IMR-90 (cell line): Measurements from ENCODE around the gene RECK. TPM values are rescaled to one million over a fixed set of nuclear protein-coding genes. Genes with fewer than 3 reads are reported as not detected.
A peak's percentile ranks its signal among the peaks of the same experiment; 100 is the strongest.

Experiments used
- ATAC-seq: fragments of 200-7000 bp; cut with Tn5 transposase; 2 replicates; pipeline ENCODE4 v1.9.1; 2020; ENCODE audit warnings: low read depth, mild to moderate bottlenecking, moderate library complexity
- BruUV-seq: library from RNA; stranded (reverse); fragments of 400-500 nt; replicated peaks from 2 replicates; lab custom pipeline; 2021; lab: Mats Ljungman, UMichigan
- CTCF ChIA-PET: fragments of 300-600 bp; formaldehyde crosslinking; extraction: SDS; loops from one replicate; lab custom pipeline; 2021; ENCODE audit warnings: antibody characterized with exemption; lab: Yijun Ruan, JAX
- POLR2A ChIA-PET: fragments of 300-600 bp; sonication (Branson Sonifier 250); formaldehyde crosslinking; loops from one replicate; lab custom pipeline; 2022; ENCODE audit warnings: antibody characterized with exemption; ENCODE audit not compliant: unreplicated experiment; lab: Charles Lee
- DNase-seq: peaks from one replicate; pipeline ENCODE4 v3.0.0; 2013
- H2AFZ ChIP-seq: replicated peaks from 2 replicates; pipeline ENCODE3; 2013; ENCODE audit warnings: low read length, mild to moderate bottlenecking; ENCODE audit not compliant: poor library complexity
- H2AK5ac ChIP-seq: 2 replicates; pipeline ENCODE4 v1.6.1; 2013; ENCODE audit warnings: low read depth, low read length, inconsistent platforms
- H2AK9ac ChIP-seq: replicated peaks from 2 replicates; pipeline ENCODE3; 2013; ENCODE audit warnings: mild to moderate bottlenecking, low read depth, low read length, moderate library complexity; ENCODE audit not compliant: poor library complexity
- H2BK120ac ChIP-seq: 2 replicates; pipeline ENCODE4 v1.6.1; 2013; ENCODE audit warnings: low read depth, low read length, inconsistent platforms
- H2BK15ac ChIP-seq: 3 replicates; pipeline ENCODE4 v1.6.1; 2013; ENCODE audit warnings: low read depth, low read length, inconsistent platforms
- H2BK20ac ChIP-seq: 2 replicates; pipeline ENCODE4 v1.6.1; 2013; ENCODE audit warnings: low read depth, mild to moderate bottlenecking, inconsistent platforms, low read length, moderate library complexity
- H2BK5ac ChIP-seq: 2 replicates; pipeline ENCODE4 v1.6.1; 2013; ENCODE audit warnings: mild to moderate bottlenecking, low read depth, low read length, inconsistent platforms; ENCODE audit not compliant: poor library complexity, severe bottlenecking
- H3K14ac ChIP-seq: replicated peaks from 2 replicates; pipeline ENCODE4 v1.6.1; 2013; ENCODE audit warnings: low read depth, low read length, inconsistent platforms
- H3K18ac ChIP-seq: 2 replicates; pipeline ENCODE4 v1.6.1; 2013; ENCODE audit warnings: low read depth, low read length, control low read depth
- H3K23ac ChIP-seq: 2 replicates; pipeline ENCODE4 v1.6.1; 2013; ENCODE audit warnings: low read depth, low read length, inconsistent platforms
- H3K27ac ChIP-seq: 2 replicates; pipeline ENCODE4 v1.5.1; 2013; ENCODE audit warnings: mild to moderate bottlenecking, control low read depth, low read length; ENCODE audit not compliant: insufficient read depth
- H3K27me3 ChIP-seq: 2 replicates; pipeline ENCODE4 v1.6.1; 2013; ENCODE audit warnings: low read length; ENCODE audit not compliant: control insufficient read depth, insufficient read depth
- H3K36me3 ChIP-seq: 2 replicates; pipeline ENCODE4 v1.6.1; 2013; ENCODE audit warnings: low read length, mixed read lengths; ENCODE audit not compliant: control insufficient read depth, insufficient read depth
- H3K4ac ChIP-seq: 2 replicates; pipeline ENCODE4 v1.6.1; 2013; ENCODE audit warnings: low read depth, low read length, inconsistent platforms
- H3K4me1 ChIP-seq: 2 replicates; pipeline ENCODE4 v1.6.1; 2013; ENCODE audit warnings: low read length, mixed read lengths; ENCODE audit not compliant: control insufficient read depth, insufficient read depth
- H3K4me2 ChIP-seq: 2 replicates; pipeline ENCODE4 v1.6.1; 2013; ENCODE audit warnings: low read depth, mild to moderate bottlenecking, control low read depth, low read length, moderate library complexity
- H3K4me3 ChIP-seq: 2 replicates; pipeline ENCODE4 v1.5.1; 2013; ENCODE audit warnings: low read depth, mild to moderate bottlenecking, control low read depth, low read length, moderate library complexity; ENCODE audit not compliant: insufficient read depth
- H3K56ac ChIP-seq: 2 replicates; pipeline ENCODE4 v1.6.1; 2013; ENCODE audit warnings: low read length, inconsistent platforms; ENCODE audit not compliant: insufficient read depth; ENCODE audit errors: extremely low read depth
- H3K79me1 ChIP-seq, 2 experiments: 2 replicates each; pipeline ENCODE4 v1.6.1; 2013; ENCODE audit warnings: low read length in 2 of 2, inconsistent platforms in 1 of 2, low read depth in 1 of 2
- H3K9ac ChIP-seq: 2 replicates; pipeline ENCODE4 v1.6.1; 2013; ENCODE audit warnings: low read depth, low read length, control low read depth
- H3K9me1 ChIP-seq: 2 replicates; pipeline ENCODE4 v1.6.1; 2013; ENCODE audit warnings: low read length, inconsistent platforms; ENCODE audit not compliant: insufficient read depth
- H3K9me3 ChIP-seq: 2 replicates; pipeline ENCODE4 v1.6.1; 2013; ENCODE audit warnings: low read length; ENCODE audit not compliant: control insufficient read depth, insufficient read depth
- H4K20me1 ChIP-seq: 2 replicates; pipeline ENCODE4 v1.6.1; 2013; ENCODE audit warnings: low read length, inconsistent platforms; ENCODE audit not compliant: insufficient read depth
- H4K5ac ChIP-seq: 2 replicates; pipeline ENCODE4 v1.6.1; 2013; ENCODE audit warnings: mild to moderate bottlenecking, low read depth, low read length, control low read depth
- H4K8ac ChIP-seq, 2 experiments: 2 replicates each; pipeline ENCODE4 v1.6.1; 2013; ENCODE audit warnings: low read depth in 2 of 2, low read length in 2 of 2, control low read depth in 1 of 2, inconsistent platforms in 1 of 2
- H4K91ac ChIP-seq: 2 replicates; pipeline ENCODE4 v1.6.1; 2013; ENCODE audit warnings: low read depth, low read length, inconsistent platforms; ENCODE audit not compliant: insufficient read depth
- CHD1 ChIP-seq: IDR thresholded peaks from 2 replicates; pipeline ENCODE4 v1.6.1; 2012; ENCODE audit warnings: low read depth, low read length, improper control_type of control experiment
- ELK1 ChIP-seq: fragments of 150-350 bp; IDR thresholded peaks from 2 replicates; pipeline ENCODE4 v1.6.1; 2016; ENCODE audit warnings: low read depth, mild to moderate bottlenecking, low read length, moderate library complexity, borderline replicate concordance
- MAZ ChIP-seq: IDR thresholded peaks from 2 replicates; pipeline ENCODE4 v1.6.1; 2012; ENCODE audit warnings: low read depth, mild to moderate bottlenecking, low read length, improper control_type of control experiment, moderate library complexity, borderline replicate concordance
- RAD21 ChIP-seq: IDR thresholded peaks from 2 replicates; pipeline ENCODE4 v1.6.1; 2012; ENCODE audit warnings: low read length, improper control_type of control experiment
- WGBS, 2 experiments: methylation state at CpG; one replicate each; pipeline versions ENCODE4 v1.1.5 to v1.1.7; 2013; ENCODE audit warnings: missing lambda C conversion rate in 2 of 2; ENCODE audit not compliant: insufficient read length in 1 of 2; ENCODE audit errors: extremely low coverage in 2 of 2; 5-methylcytosine and 5-hydroxymethylcytosine counted together
- dilution Hi-C: fragments of 300-500 bp; cut with HindIII; formaldehyde crosslinking; loops from one replicate; pipeline ENCODE4 v1.14.3; 2018; ENCODE audit warnings: low sequenced_read_pairs; ENCODE audit not compliant: unreplicated experiment
- in situ Hi-C: fragments of 300-500 bp; cut with MboI; formaldehyde crosslinking; loops from 3 replicates; pipeline ENCODE4 v1.14.3; 2019; ENCODE audit warnings: low sequenced_read_pairs, inconsistent platforms, mixed read lengths
- intact Hi-C: fragments of 100-400 bp; cut with micrococcal nuclease; formaldehyde crosslinking; loops from 2 replicates; pipeline ENCODE4 v1.10.0; 2022
- polyA plus RNA-seq, 3 experiments: library from polyadenylated mRNA; depleted of rRNA; stranded (reverse); fragments of >200 nt; gene quantifications; 2 replicates each; pipeline ENCODE4 v1.2.3, GENCODE V29; 2012; ENCODE audit warnings: low replicate concordance in 1 of 3
- total RNA-seq: library from RNA; depleted of rRNA; stranded (reverse); fragments of >200 nt; gene quantifications from 2 replicates; pipeline ENCODE4 v1.2.3, GENCODE V29; 2012

RECK gene
- total and polyA plus RNA-seq, 2 of the 4 experiments (the other 2 are of a cell fraction) = 23.5 to 44.0 TPM

DNA sequence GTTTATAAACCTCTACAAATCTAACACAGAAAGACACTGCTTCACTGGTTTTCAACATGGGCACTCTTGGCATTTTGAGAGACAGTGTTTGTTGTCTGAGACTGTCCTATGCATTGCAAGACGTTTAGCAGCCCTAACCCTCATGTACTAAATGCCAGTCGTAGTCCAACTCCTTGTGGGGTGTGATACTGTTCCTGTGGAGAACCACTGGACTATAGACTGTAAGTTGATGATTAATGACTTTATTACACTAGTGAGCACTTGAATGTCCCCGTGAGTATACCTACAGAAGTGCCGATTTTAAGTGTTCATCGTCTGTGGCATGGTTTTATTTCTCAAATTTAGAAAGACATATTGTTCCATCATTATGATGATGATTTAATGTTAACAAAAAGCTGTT lies 46.2 kb downstream of the RECK start:
- H3K4ac ChIP-seq = no peak overlapping the region
- peaks cover 33 to 43% of the 10 kb centered on the region in 2 experiments for H3K79me1 ChIP-seq
- H4K8ac ChIP-seq = peak overlapping the region in 1 of 2 experiments; percentile 30; a peak in 1 of 4 replicates
- dilution Hi-C loops = no loop called here
- H3K4me3 ChIP-seq = no peak overlapping the region
- intact Hi-C loops = no loop called here
- H3K18ac ChIP-seq = no peak overlapping the region
- peaks cover 11% of the 10 kb centered on the region for H3K9me1 ChIP-seq
- H3K36me3 ChIP-seq = peaks cover 38% of the 10 kb centered on the region
- in situ Hi-C loops = no loop called here
- no peaks in the 10 kb centered on the region for H3K27me3 ChIP-seq
- peak overlapping the region; percentile 63; the same call in 1 of the 2 replicates for H2AK5ac ChIP-seq
- H3K4me2 ChIP-seq = no peak overlapping the region
- no peak overlapping the region for H3K9ac ChIP-seq
- no peak overlapping the region for H2BK120ac ChIP-seq
- H2BK5ac ChIP-seq = peak overlapping the region; percentile 38
- no peaks in the 10 kb centered on the region for H4K20me1 ChIP-seq
- ChIA-PET CTCF (no interaction called here), POLR2A (no interaction called here)
- H3K56ac ChIP-seq = no peak overlapping the region
- WGBS, 2 experiments = no CpG with 5 or more reads among the region's 5 CpGs
- H4K91ac ChIP-seq = 0 out of 2 replicates have a peak overlapping the region, but pooled peaks have one; percentile 44
- H3K4me1 ChIP-seq = peaks cover 6% of the 10 kb centered on the region; the same call in 1 of the 2 replicates
- TF ChIP-seq ELK1 = no peak
- no peak for TF ChIP-seq RAD21
- no peak for TF ChIP-seq MAZ
- no peak for TF ChIP-seq CHD1
- H2BK15ac ChIP-seq = no peak overlapping the region
- no TSS peak for BruUV-seq
- peak overlapping the region; percentile 57; the same call in 1 of the 2 replicates for H3K27ac ChIP-seq
- H3K23ac ChIP-seq = 0 out of 2 replicates have a peak overlapping the region, but pooled peaks have one; percentile 14
- H3K14ac ChIP-seq = no peak overlapping the region
- H2BK20ac ChIP-seq = no peak overlapping the region
- 0 out of 2 replicates have a peak, but pooled peaks cover 2% of the 10 kb centered on the region for H3K9me3 ChIP-seq
- DNase-seq (no peak), ATAC-seq (no peak)
- no peak overlapping the region for H2AFZ ChIP-seq
- H4K5ac ChIP-seq = no peak overlapping the region
- no peak overlapping the region for H2AK9ac ChIP-seq
